Breast epithelium (tissue), 4 donors: ENCODE results near the gene DUS2. TPM values are rescaled to one million over a fixed set of nuclear protein-coding genes. Genes with fewer than 3 reads are reported as not detected.

Source experiments
- DNase-seq, 2 donors: peaks; one replicate each; pipeline ENCODE4 v3.0.0-alpha.2; 2019; ENCODE audit warnings: low spot score in 2 of 2
- H3K27ac ChIP-seq, 2 donors: fragments of 200-600 bp; sonication (generic) in 1 of 2; one replicate each; pipeline ENCODE4 v1.5.1; 2016 to 2019; ENCODE audit warnings: mild to moderate bottlenecking in 1 of 2
- H3K27me3 ChIP-seq, 2 donors: fragments of 200-600 bp; sonication (generic) in 1 of 2; one replicate each; pipeline versions ENCODE4 v1.5.1 to v1.6.0; 2017 to 2019; ENCODE audit warnings: control low read depth in 1 of 2, mild to moderate bottlenecking in 1 of 2
- H3K36me3 ChIP-seq: fragments of 200-600 bp; one replicate; pipeline ENCODE4 v1.5.1; 2019
- H3K4me1 ChIP-seq, 2 donors: fragments of 200-600 bp; sonication (generic); one replicate each; pipeline ENCODE4 v1.5.1; 2016 to 2019; ENCODE audit warnings: control low read depth in 1 of 2
- H3K4me3 ChIP-seq, 3 donors: fragments of 200-600 bp; sonication (generic); 1 replicate in 2 of 3; 2 replicates in 1 of 3; pipeline ENCODE4 v1.5.1; 2016 to 2019; ENCODE audit warnings: mild to moderate bottlenecking in 3 of 3, moderate library complexity in 2 of 3
- H3K9me3 ChIP-seq, 2 donors: fragments of 200-600 bp; sonication (generic) in 1 of 2; one replicate each; pipeline ENCODE4 v1.5.1; 2016 to 2019; ENCODE audit warnings: control low read depth in 1 of 2
- CTCF ChIP-seq, 3 donors: fragments of 450-650 bp; IDR thresholded peaks; one replicate each; pipeline ENCODE4 v1.5.1; 2016 to 2017; ENCODE audit warnings: antibody characterized with exemption in 3 of 3, mild to moderate bottlenecking in 3 of 3, moderate library complexity in 3 of 3
- POLR2A ChIP-seq: fragments of 450-650 bp; IDR thresholded peaks from one replicate; pipeline ENCODE4 v1.6.1; 2016; ENCODE audit warnings: antibody characterized with exemption, mild to moderate bottlenecking, moderate library complexity
- POLR2AphosphoS5 ChIP-seq, 3 donors: sonication (generic); formaldehyde crosslinking; IDR thresholded peaks; one replicate each; pipeline ENCODE4 v1.6.1; 2017; ENCODE audit warnings: antibody characterized with exemption in 3 of 3
- intact Hi-C: fragments of 100-400 bp; cut with DNase I; formaldehyde crosslinking; loops from one replicate; pipeline ENCODE4 v1.15.1; 2023; ENCODE audit warnings: low total_unique reads
- total RNA-seq, 3 donors: library from RNA; depleted of rRNA; stranded (reverse); fragments of >200 nt; gene quantifications; one replicate each; pipeline ENCODE4 v1.1.0, GENCODE V29; 2016

DUS2 gene
- total RNA-seq, 3 donors from 2014 or later = 6.9 to 10.5 (median 7.7) TPM

GRCh38 chr16:67988675-67989074 is 34.4 kb upstream of the DUS2 start:
- DNase-seq = no peak
- H3K27me3 ChIP-seq = no peaks in the 10 kb centered on the region
- H3K4me3 ChIP-seq = no peak overlapping the region
- no peaks in the 10 kb centered on the region for H3K36me3 ChIP-seq
- no peak for TF ChIP-seq POLR2A
- TF ChIP-seq POLR2AphosphoS5 (IDR thresholded peaks at IDR 0.05) = no peak
- TF ChIP-seq CTCF (IDR thresholded peaks at IDR 0.05) = no peak
- intact Hi-C loops = loop anchor here (5.0 kb wide), 1 partner anchor 96 kb away; the partner anchor contains the start of gene PSKH1
- no peak overlapping the region for H3K27ac ChIP-seq
- no peaks in the 10 kb centered on the region for H3K9me3 ChIP-seq
- H3K4me1 ChIP-seq = no peaks in the 10 kb centered on the region

- H3K36me3 ChIP-seq = no peaks in the 10 kb centered on the region
- no peaks in the 10 kb centered on the region for H3K9me3 ChIP-seq
- no peaks in the 10 kb centered on the region for H3K4me1 ChIP-seq
- no peak overlapping the region for H3K27ac ChIP-seq
- TF ChIP-seq POLR2A (no peak), CTCF (IDR thresholded peaks at IDR 0.05) (no peak), POLR2AphosphoS5 (IDR thresholded peaks at IDR 0.05) (no peak)
- no peak overlapping the region for H3K4me3 ChIP-seq
- no peaks in the 10 kb centered on the region for H3K27me3 ChIP-seq
- no peak for DNase-seq
- intact Hi-C loops = loop anchor here (5.0 kb wide), 1 partner anchor 97 kb away; the partner anchor contains the start of gene PSKH1
Measured at GRCh38 chr16:67989322-67990017, 33.6 kb upstream of the DUS2 start.

- intact Hi-C loops = no loop called here
- DNase-seq = no peak
Measured at GRCh38 chr16:67990018-67990386, 33.1 kb upstream of the DUS2 start.

GRCh38 chr16:67992661-67993206 is 30.4 kb upstream of the DUS2 start:
- intact Hi-C loops = no loop called here
- Histone ChIP-seq H3K36me3 (no peaks in the 10 kb centered on the region), H3K27me3 (no peaks in the 10 kb centered on the region), H3K4me1 (no peaks in the 10 kb centered on the region), H3K27ac (peak overlapping the region in 1 of 2 donors; percentile 32), H3K9me3 (no peaks in the 10 kb centered on the region), H3K4me3 (peak overlapping the region in 2 of 3 donors; percentile 41 to 59)
- TF ChIP-seq POLR2A (no peak), POLR2AphosphoS5 (IDR thresholded peaks at IDR 0.05) (no peak), CTCF (IDR thresholded peaks at IDR 0.05) (no peak)
- DNase-seq = no peak

More at GRCh38 chr16:67990018-67990386, 33.1 kb upstream of the DUS2 start:
- Histone ChIP-seq H3K4me3 (no peak overlapping the region), H3K36me3 (no peaks in the 10 kb centered on the region), H3K9me3 (no peaks in the 10 kb centered on the region), H3K27ac (no peak overlapping the region), H3K27me3 (no peaks in the 10 kb centered on the region), H3K4me1 (no peaks in the 10 kb centered on the region)
- TF ChIP-seq CTCF (IDR thresholded peaks at IDR 0.05) (no peak), POLR2AphosphoS5 (IDR thresholded peaks at IDR 0.05) (no peak), POLR2A (no peak)
